ENCODE data around the gene APC. TPM values are rescaled to one million over a fixed set of nuclear protein-coding genes. Genes with fewer than 3 reads are reported as not detected.

The APC gene
- total and polyA plus RNA-seq, 2 of the 13 experiments (the other 11 are each of a cell fraction or from before 2014, with no cell fraction given), result 6.1 to 19.0 TPM

- TF ChIP-seq, protein P1, sequence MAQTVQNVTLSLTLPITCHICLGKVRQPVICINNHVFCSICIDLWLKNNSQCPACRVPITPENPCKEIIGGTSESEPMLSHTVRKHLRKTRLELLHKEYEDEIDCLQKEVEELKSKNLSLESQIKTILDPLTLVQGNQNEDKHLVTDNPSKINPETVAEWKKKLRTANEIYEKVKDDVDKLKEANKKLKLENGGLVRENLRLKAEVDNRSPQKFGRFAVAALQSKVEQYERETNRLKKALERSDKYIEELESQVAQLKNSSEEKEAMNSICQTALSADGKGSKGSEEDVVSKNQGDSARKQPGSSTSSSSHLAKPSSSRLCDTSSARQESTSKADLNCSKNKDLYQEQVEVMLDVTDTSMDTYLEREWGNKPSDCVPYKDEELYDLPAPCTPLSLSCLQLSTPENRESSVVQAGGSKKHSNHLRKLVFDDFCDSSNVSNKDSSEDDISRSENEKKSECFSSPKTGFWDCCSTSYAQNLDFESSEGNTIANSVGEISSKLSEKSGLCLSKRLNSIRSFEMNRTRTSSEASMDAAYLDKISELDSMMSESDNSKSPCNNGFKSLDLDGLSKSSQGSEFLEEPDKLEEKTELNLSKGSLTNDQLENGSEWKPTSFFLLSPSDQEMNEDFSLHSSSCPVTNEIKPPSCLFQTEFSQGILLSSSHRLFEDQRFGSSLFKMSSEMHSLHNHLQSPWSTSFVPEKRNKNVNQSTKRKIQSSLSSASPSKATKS (CRISPR knock-in tag; IDR thresholded peaks at IDR 0.05), result no peak
- TF ChIP-seq MYNN (CRISPR knock-in tag; IDR thresholded peaks at IDR 0.05; ENCODE audit: low read depth), result peak; percentile 86
- TF ChIP-seq BRD4 (CRISPR knock-in tag; IDR thresholded peaks at IDR 0.05), result peak; percentile 70; the same call in 1 of the 2 replicates
- 0 out of 2 replicates have a peak, but pooled peaks have one; percentile 79 for TF ChIP-seq ZNF335 (CRISPR knock-in tag; IDR thresholded peaks at IDR 0.05)
- TF ChIP-seq, protein P2, sequence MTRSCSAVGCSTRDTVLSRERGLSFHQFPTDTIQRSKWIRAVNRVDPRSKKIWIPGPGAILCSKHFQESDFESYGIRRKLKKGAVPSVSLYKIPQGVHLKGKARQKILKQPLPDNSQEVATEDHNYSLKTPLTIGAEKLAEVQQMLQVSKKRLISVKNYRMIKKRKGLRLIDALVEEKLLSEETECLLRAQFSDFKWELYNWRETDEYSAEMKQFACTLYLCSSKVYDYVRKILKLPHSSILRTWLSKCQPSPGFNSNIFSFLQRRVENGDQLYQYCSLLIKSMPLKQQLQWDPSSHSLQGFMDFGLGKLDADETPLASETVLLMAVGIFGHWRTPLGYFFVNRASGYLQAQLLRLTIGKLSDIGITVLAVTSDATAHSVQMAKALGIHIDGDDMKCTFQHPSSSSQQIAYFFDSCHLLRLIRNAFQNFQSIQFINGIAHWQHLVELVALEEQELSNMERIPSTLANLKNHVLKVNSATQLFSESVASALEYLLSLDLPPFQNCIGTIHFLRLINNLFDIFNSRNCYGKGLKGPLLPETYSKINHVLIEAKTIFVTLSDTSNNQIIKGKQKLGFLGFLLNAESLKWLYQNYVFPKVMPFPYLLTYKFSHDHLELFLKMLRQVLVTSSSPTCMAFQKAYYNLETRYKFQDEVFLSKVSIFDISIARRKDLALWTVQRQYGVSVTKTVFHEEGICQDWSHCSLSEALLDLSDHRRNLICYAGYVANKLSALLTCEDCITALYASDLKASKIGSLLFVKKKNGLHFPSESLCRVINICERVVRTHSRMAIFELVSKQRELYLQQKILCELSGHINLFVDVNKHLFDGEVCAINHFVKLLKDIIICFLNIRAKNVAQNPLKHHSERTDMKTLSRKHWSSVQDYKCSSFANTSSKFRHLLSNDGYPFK (CRISPR knock-in tag; IDR thresholded peaks at IDR 0.05; ENCODE audit: borderline replicate concordance), result peak; percentile 82
- peak; percentile 91 for TF ChIP-seq SP2 (CRISPR knock-in tag; IDR thresholded peaks at IDR 0.05)
- TF ChIP-seq ZNF33B (CRISPR knock-in tag; IDR thresholded peaks at IDR 0.05), result peak; percentile 97
- TF ChIP-seq KDM1A (CRISPR knock-in tag; IDR thresholded peaks at IDR 0.05), result no peak
- peak; percentile 81 for TF ChIP-seq RBFOX2 (IDR thresholded peaks at IDR 0.05; ENCODE audit: low read depth, low read length)
- TF ChIP-seq SRSF1 (optimal IDR thresholded peaks at IDR 0.05; ENCODE audit: low read depth, low read length), result no peak
- TF ChIP-seq ZNF253 (CRISPR knock-in tag; IDR thresholded peaks at IDR 0.05; ENCODE audit: borderline replicate concordance), result peak; percentile 93; the same call in 1 of the 2 replicates
- TF ChIP-seq, protein P3, sequence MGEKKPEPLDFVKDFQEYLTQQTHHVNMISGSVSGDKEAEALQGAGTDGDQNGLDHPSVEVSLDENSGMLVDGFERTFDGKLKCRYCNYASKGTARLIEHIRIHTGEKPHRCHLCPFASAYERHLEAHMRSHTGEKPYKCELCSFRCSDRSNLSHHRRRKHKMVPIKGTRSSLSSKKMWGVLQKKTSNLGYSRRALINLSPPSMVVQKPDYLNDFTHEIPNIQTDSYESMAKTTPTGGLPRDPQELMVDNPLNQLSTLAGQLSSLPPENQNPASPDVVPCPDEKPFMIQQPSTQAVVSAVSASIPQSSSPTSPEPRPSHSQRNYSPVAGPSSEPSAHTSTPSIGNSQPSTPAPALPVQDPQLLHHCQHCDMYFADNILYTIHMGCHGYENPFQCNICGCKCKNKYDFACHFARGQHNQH (CRISPR knock-in tag; IDR thresholded peaks at IDR 0.05), result peak; percentile 90
- TF ChIP-seq, protein P4, sequence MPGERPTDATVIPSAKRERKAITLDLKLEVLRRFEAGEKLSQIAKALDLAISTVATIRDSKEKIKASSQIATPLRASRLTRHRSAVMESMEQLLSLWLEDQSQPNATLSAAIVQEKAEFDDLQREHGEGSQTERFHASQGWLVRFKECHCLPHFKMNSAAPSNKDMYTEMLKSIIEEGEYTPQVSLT (CRISPR knock-in tag; IDR thresholded peaks at IDR 0.05; ENCODE audit: borderline replicate concordance, low read depth), result peak; percentile 77; the same call in 1 of the 2 replicates
- peak; percentile 94 for TF ChIP-seq KDM5B (CRISPR knock-in tag; IDR thresholded peaks at IDR 0.05; ENCODE audit: borderline replicate concordance)
- no peak for TF ChIP-seq TCF7L2 (IDR thresholded peaks at IDR 0.05; ENCODE audit: low read depth, low read length)
- TF ChIP-seq ZNF468 (CRISPR knock-in tag; IDR thresholded peaks at IDR 0.05), result no peak
- peak; percentile 51 for TF ChIP-seq PAXIP1 (CRISPR knock-in tag; conservative IDR thresholded peaks at IDR 0.05)
- TF ChIP-seq ZNF564 (CRISPR knock-in tag; IDR thresholded peaks at IDR 0.05), result no peak
- peak; percentile 84 for TF ChIP-seq KDM2A (CRISPR knock-in tag; IDR thresholded peaks at IDR 0.05; ENCODE audit: borderline replicate concordance, low read depth)
Observed at GRCh38 chr5:112860929-112861637, 123.4 kb downstream of the APC start, which contains the start of gene SRP19 (continued).
